ENCODE measurements around the gene ARHGAP15. TPM values are rescaled to one million over a fixed set of nuclear protein-coding genes. Genes with fewer than 3 reads are reported as not detected.

Gene ARHGAP15
- total RNA-seq, 3 donors from 2014 or later (not counting 1 experiment from before 2014, with no cell fraction given) = 148 to 168 (median 165) TPM

GRCh38 chr2:143730155-143730952 lies 601.1 kb downstream of the ARHGAP15 start:
- Histone ChIP-seq H3K27ac (ENCODE audit: low read length) (no peak overlapping the region), H3K27me3 (ENCODE audit: control insufficient read depth, insufficient read depth, low read length) (no peaks in the 10 kb centered on the region), H3K9me3 (ENCODE audit: control insufficient read depth, insufficient read depth, low read length) (no peaks in the 10 kb centered on the region), H3K4me1 (ENCODE audit: control insufficient read depth, insufficient read depth, low read length) (no peaks in the 10 kb centered on the region), H3K4me3 (ENCODE audit: low read length) (no peak overlapping the region), H3K36me3 (ENCODE audit: control insufficient read depth, insufficient read depth, low read length) (peaks cover 14% of the 10 kb centered on the region)
- WGBS (ENCODE audit: insufficient coverage) = 82% methylated on average over 5 of the region's 6 CpGs
- intact Hi-C loops (cut with micrococcal nuclease) = no loop called here
- no peaks in the 10 kb centered on the region for H3K27me3 Mint-ChIP-seq (ENCODE audit: low read depth in 2 of 2)
- no peaks in the 10 kb centered on the region for H3K36me3 Mint-ChIP-seq
- H3K27ac Mint-ChIP-seq = peak overlapping the region; percentile 1 to 23
- DNase-seq (peak in 1 of 2 donors; percentile 39), ATAC-seq (peak; percentile 47 to 78 (median 75))
- H3K4me1 Mint-ChIP-seq = peaks cover 38 to 39% of the 10 kb centered on the region in 2 donors
- no peaks in the 10 kb centered on the region for H3K9me3 Mint-ChIP-seq
- TF ChIP-seq, protein P1, sequence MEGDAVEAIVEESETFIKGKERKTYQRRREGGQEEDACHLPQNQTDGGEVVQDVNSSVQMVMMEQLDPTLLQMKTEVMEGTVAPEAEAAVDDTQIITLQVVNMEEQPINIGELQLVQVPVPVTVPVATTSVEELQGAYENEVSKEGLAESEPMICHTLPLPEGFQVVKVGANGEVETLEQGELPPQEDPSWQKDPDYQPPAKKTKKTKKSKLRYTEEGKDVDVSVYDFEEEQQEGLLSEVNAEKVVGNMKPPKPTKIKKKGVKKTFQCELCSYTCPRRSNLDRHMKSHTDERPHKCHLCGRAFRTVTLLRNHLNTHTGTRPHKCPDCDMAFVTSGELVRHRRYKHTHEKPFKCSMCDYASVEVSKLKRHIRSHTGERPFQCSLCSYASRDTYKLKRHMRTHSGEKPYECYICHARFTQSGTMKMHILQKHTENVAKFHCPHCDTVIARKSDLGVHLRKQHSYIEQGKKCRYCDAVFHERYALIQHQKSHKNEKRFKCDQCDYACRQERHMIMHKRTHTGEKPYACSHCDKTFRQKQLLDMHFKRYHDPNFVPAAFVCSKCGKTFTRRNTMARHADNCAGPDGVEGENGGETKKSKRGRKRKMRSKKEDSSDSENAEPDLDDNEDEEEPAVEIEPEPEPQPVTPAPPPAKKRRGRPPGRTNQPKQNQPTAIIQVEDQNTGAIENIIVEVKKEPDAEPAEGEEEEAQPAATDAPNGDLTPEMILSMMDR (IDR thresholded peaks at IDR 0.05) = no peak
- H3K4me3 Mint-ChIP-seq = no peak overlapping the region

GRCh38 chr2:143730953-143731260 lies 601.7 kb downstream of the ARHGAP15 start:
- peak in 1 of 2 donors; percentile 23 for DNase-seq
- peaks cover 38 to 39% of the 10 kb centered on the region in 2 donors for H3K4me1 Mint-ChIP-seq
- H3K36me3 Mint-ChIP-seq = no peaks in the 10 kb centered on the region
- H3K27ac ChIP-seq (ENCODE audit: low read length) = no peak overlapping the region
- no peaks in the 10 kb centered on the region for H3K9me3 Mint-ChIP-seq
- H3K36me3 ChIP-seq (ENCODE audit: control insufficient read depth, insufficient read depth, low read length) = peaks cover 14% of the 10 kb centered on the region
- H3K27me3 ChIP-seq (ENCODE audit: control insufficient read depth, insufficient read depth, low read length) = no peaks in the 10 kb centered on the region
- no peak for ATAC-seq
- H3K4me1 ChIP-seq (ENCODE audit: control insufficient read depth, insufficient read depth, low read length) = no peaks in the 10 kb centered on the region
- no peaks in the 10 kb centered on the region for H3K27me3 Mint-ChIP-seq (ENCODE audit: low read depth in 2 of 2)
- H3K4me3 ChIP-seq (ENCODE audit: low read length) = no peak overlapping the region
- TF ChIP-seq, protein P1 (IDR thresholded peaks at IDR 0.05) = no peak
- WGBS (ENCODE audit: insufficient coverage) = no CpG with 5 or more reads among the region's 1 CpG
- intact Hi-C loops (cut with micrococcal nuclease) = no loop called here
- H3K9me3 ChIP-seq (ENCODE audit: control insufficient read depth, insufficient read depth, low read length) = no peaks in the 10 kb centered on the region
- no peak overlapping the region for H3K4me3 Mint-ChIP-seq
- H3K27ac Mint-ChIP-seq = peak overlapping the region in 1 of 2 donors; percentile 14

- no peaks in the 10 kb centered on the region for H3K4me1 ChIP-seq (ENCODE audit: control insufficient read depth, insufficient read depth, low read length)
- H3K4me3 ChIP-seq (ENCODE audit: low read length) = no peak overlapping the region
- Mint-ChIP-seq H3K36me3 (no peaks in the 10 kb centered on the region), H3K27me3 (ENCODE audit: low read depth in 2 of 2) (no peaks in the 10 kb centered on the region), H3K4me3 (no peak overlapping the region), H3K9me3 (no peaks in the 10 kb centered on the region), H3K4me1 (peaks cover 38 to 39% of the 10 kb centered on the region in 2 donors), H3K27ac (no peak overlapping the region)
- no peaks in the 10 kb centered on the region for H3K9me3 ChIP-seq (ENCODE audit: control insufficient read depth, insufficient read depth, low read length)
- no peak for ATAC-seq
- H3K36me3 ChIP-seq (ENCODE audit: control insufficient read depth, insufficient read depth, low read length) = peaks cover 14% of the 10 kb centered on the region
- no peak overlapping the region for H3K27ac ChIP-seq (ENCODE audit: low read length)
- intact Hi-C loops (cut with micrococcal nuclease) = no loop called here
- no peak for DNase-seq
- TF ChIP-seq, protein P1 (IDR thresholded peaks at IDR 0.05) = no peak
- H3K27me3 ChIP-seq (ENCODE audit: control insufficient read depth, insufficient read depth, low read length) = no peaks in the 10 kb centered on the region
Measured at GRCh38 chr2:143732076-143732475, 602.9 kb downstream of the ARHGAP15 start.

DNA sequence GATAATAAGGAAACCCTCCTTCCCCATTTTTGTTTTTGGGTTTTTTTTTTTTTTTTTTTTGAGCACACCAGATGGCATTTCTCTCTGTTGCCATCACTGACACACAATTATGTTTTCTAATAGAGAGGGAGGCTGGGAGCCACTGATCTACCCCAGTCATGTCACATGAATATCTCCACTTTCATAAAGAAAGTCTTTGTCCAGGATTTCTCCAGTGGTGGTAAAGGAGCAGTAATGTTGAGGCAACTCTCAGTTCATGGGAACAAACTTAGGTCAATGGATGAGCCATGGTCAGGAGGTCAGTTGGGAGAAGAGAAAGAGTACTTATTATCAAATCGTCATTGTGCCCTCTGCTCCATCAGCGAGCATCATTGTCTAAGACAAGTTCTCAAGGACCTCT lies 603.7 kb downstream of the ARHGAP15 start:
- Histone ChIP-seq H3K4me3 (ENCODE audit: low read length) (no peak overlapping the region), H3K4me1 (ENCODE audit: control insufficient read depth, insufficient read depth, low read length) (no peaks in the 10 kb centered on the region), H3K27me3 (ENCODE audit: control insufficient read depth, insufficient read depth, low read length) (no peaks in the 10 kb centered on the region), H3K36me3 (ENCODE audit: control insufficient read depth, insufficient read depth, low read length) (peaks cover 14% of the 10 kb centered on the region), H3K27ac (ENCODE audit: low read length) (no peak overlapping the region), H3K9me3 (ENCODE audit: control insufficient read depth, insufficient read depth, low read length) (no peaks in the 10 kb centered on the region)
- no peaks in the 10 kb centered on the region for H3K27me3 Mint-ChIP-seq (ENCODE audit: low read depth in 2 of 2)
- H3K36me3 Mint-ChIP-seq = no peaks in the 10 kb centered on the region
- H3K9me3 Mint-ChIP-seq = no peaks in the 10 kb centered on the region
- no peak overlapping the region for H3K27ac Mint-ChIP-seq
- intact Hi-C loops (cut with micrococcal nuclease) = no loop called here
- H3K4me1 Mint-ChIP-seq = peaks cover 32 to 39% of the 10 kb centered on the region in 2 donors
- no peak overlapping the region for H3K4me3 Mint-ChIP-seq
- no peak for ATAC-seq
- TF ChIP-seq, protein P1 (IDR thresholded peaks at IDR 0.05) = no peak
- no peak for DNase-seq
- 98% methylated on average over 2 of the region's 2 CpGs for whole genome bisulfite sequencing (ENCODE audit: insufficient coverage)

All from natural killer cell (primary cell).